Neural cell (in vitro differentiated cells): ENCODE measurements around the gene NKX2-2. TPM values are rescaled to one million over a fixed set of nuclear protein-coding genes. Genes with fewer than 3 reads are reported as not detected.

Source experiments
- H2AFZ ChIP-seq: fragments of 200-600, 300-800 bp; sonication (generic), shearing (Covaris generic); 2 replicates; pipeline ENCODE4 v1.6.0; 2014; ENCODE audit warnings: low read depth, mild to moderate bottlenecking, antibody characterized with exemption, low read length, moderate library complexity
- H3F3A ChIP-seq: fragments of 200-600 bp; shearing (Covaris generic); 2 replicates; pipeline ENCODE4 v1.6.1; 2016; ENCODE audit warnings: mild to moderate bottlenecking, moderate library complexity, mixed read lengths, antibody characterized with exemption, low read length; ENCODE audit not compliant: insufficient read depth, poor library complexity, severe bottlenecking
- H3K27ac ChIP-seq: fragments of 200-600, 300-800 bp; sonication (generic), shearing (Covaris generic); 2 replicates; pipeline ENCODE4 v1.5.1; 2014; ENCODE audit warnings: mild to moderate bottlenecking, low read length, moderate library complexity
- H3K27me3 ChIP-seq: fragments of 300-800, 200-600 bp; sonication (generic), shearing (Covaris generic); 2 replicates; pipeline ENCODE4 v1.6.0; 2014; ENCODE audit warnings: mild to moderate bottlenecking, low read depth, low read length, moderate library complexity; ENCODE audit not compliant: insufficient read depth
- H3K36me3 ChIP-seq: fragments of 300-800, 200-600 bp; sonication (generic), shearing (Covaris generic); 2 replicates; pipeline ENCODE4 v1.5.1; 2014; ENCODE audit warnings: mild to moderate bottlenecking, antibody characterized with exemption, low read length, moderate library complexity; ENCODE audit not compliant: insufficient read depth
- H3K4me2 ChIP-seq: fragments of 300-800, 200-600 bp; sonication (generic), shearing (Covaris generic); 2 replicates; pipeline ENCODE4 v1.6.0; 2014; ENCODE audit warnings: mild to moderate bottlenecking, low read length
- H3K4me3 ChIP-seq: fragments of 300-800, 200-600 bp; sonication (generic), shearing (Covaris generic); 2 replicates; pipeline ENCODE4 v1.5.1; 2014; ENCODE audit warnings: mild to moderate bottlenecking, low read length, moderate library complexity
- H3K79me2 ChIP-seq: fragments of 200-600 bp; shearing (Covaris generic); replicated peaks from 2 replicates; pipeline ENCODE4 v1.6.0; 2014; ENCODE audit warnings: mild to moderate bottlenecking, low read length, moderate library complexity; ENCODE audit not compliant: insufficient read depth
- H3K9ac ChIP-seq: fragments of 300-800, 200-600 bp; sonication (generic), shearing (Covaris generic); 2 replicates; pipeline ENCODE4 v1.6.1; 2016; ENCODE audit warnings: mild to moderate bottlenecking, low read length, mixed read lengths
- H3K9me2 ChIP-seq: fragments of 200-600 bp; shearing (Covaris generic); 2 replicates; pipeline ENCODE4 v1.6.1; 2016; ENCODE audit warnings: mild to moderate bottlenecking, low read length, mixed read lengths; ENCODE audit not compliant: insufficient read depth
- H3K9me3 ChIP-seq: fragments of 200-600, 300-800 bp; sonication (generic), shearing (Covaris generic); 2 replicates; pipeline ENCODE4 v1.6.1; 2016; ENCODE audit warnings: mild to moderate bottlenecking, mixed run types, low read length, moderate library complexity, mixed read lengths
- H4K20me1 ChIP-seq: fragments of 200-600 bp; shearing (Covaris generic); 2 replicates; pipeline ENCODE4 v1.6.1; 2016; ENCODE audit warnings: mild to moderate bottlenecking, mixed run types; ENCODE audit not compliant: insufficient read depth
- EP300 ChIP-seq: fragments of 450-650 bp; conservative IDR thresholded peaks from 2 replicates; pipeline ENCODE4 v1.6.1; 2014; ENCODE audit warnings: antibody characterized with exemption, mild to moderate bottlenecking, moderate library complexity; ENCODE audit not compliant: poor library complexity, severe bottlenecking
- EZH2 ChIP-seq: fragments of 200-600, 300-800 bp; shearing (Covaris generic), sonication (generic); IDR thresholded peaks from 2 replicates; pipeline ENCODE4 v1.6.1; 2014; ENCODE audit warnings: antibody characterized with exemption, low read length, borderline replicate concordance, mild to moderate bottlenecking; ENCODE audit not compliant: insufficient read depth, poor library complexity, severe bottlenecking
- MXI1 ChIP-seq: fragments of 450-650 bp; conservative IDR thresholded peaks from 2 replicates; pipeline ENCODE4 v1.6.1; 2014; ENCODE audit warnings: antibody characterized with exemption, mild to moderate bottlenecking; ENCODE audit not compliant: poor library complexity, severe bottlenecking
- POLR2AphosphoS5 ChIP-seq: IDR thresholded peaks from 2 replicates; pipeline ENCODE4 v1.6.1; 2012
- RAD21 ChIP-seq: fragments of 450-650 bp; conservative IDR thresholded peaks from 2 replicates; pipeline ENCODE4 v1.6.1; 2014; ENCODE audit warnings: antibody characterized with exemption, mild to moderate bottlenecking, moderate library complexity
- SMC3 ChIP-seq: fragments of 450-650 bp; conservative IDR thresholded peaks from 2 replicates; pipeline ENCODE4 v1.6.1; 2014; ENCODE audit warnings: antibody characterized with exemption, mild to moderate bottlenecking, moderate library complexity; ENCODE audit not compliant: poor library complexity
- TAF1 ChIP-seq: IDR thresholded peaks from 2 replicates; pipeline ENCODE4 v1.6.1; 2012; ENCODE audit warnings: low read depth
- polyA plus RNA-seq: library from polyadenylated mRNA; depleted of rRNA; stranded (reverse); fragments of >200 nt; gene quantifications from 2 replicates; pipeline ENCODE4 v1.2.3, GENCODE V29; 2014
- TF ChIP-seq, protein P1 (sequence below): fragments of 450-650 bp; IDR thresholded peaks from 2 replicates; pipeline ENCODE4 v1.5.1; 2014; ENCODE audit warnings: antibody characterized with exemption, mild to moderate bottlenecking, moderate library complexity; ENCODE audit not compliant: poor library complexity, severe bottlenecking
- TF ChIP-seq, protein P2 (sequence below): IDR thresholded peaks from 2 replicates; pipeline ENCODE4 v1.6.1; 2012; ENCODE audit warnings: borderline replicate concordance

Gene NKX2-2
- polyA plus RNA-seq, 1 donor from 2014 or later, result not detected

DNA sequence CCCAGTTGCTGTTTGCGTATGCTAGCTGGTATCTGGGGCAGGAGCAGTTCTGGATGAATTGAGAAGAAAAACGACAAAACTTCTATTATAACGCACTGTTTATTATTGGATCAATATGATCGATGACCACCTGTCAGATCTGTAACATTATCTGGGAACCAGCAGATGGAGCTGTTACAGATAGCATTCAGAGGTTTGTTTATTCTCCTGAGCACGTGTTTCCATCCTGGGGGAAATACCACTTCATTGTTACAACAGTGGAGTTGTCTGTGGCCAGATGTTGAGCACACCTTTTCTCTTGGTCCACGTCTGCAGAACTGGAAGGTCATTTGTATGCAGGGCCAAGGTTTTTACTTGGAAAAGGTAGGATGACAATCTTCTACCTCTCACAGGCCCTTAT is 16.0 kb upstream of the NKX2-2 start:
- Histone ChIP-seq H3K27ac (no peak overlapping the region), H3K36me3 (no peaks in the 10 kb centered on the region), H3K27me3 (peaks cover 73% of the 10 kb centered on the region), H3K9me3 (peaks cover 5% of the 10 kb centered on the region), H4K20me1 (no peaks in the 10 kb centered on the region), H3K4me2 (no peak overlapping the region), H3K4me3 (no peak overlapping the region), H3K9me2 (no peaks in the 10 kb centered on the region), H2AFZ (no peak overlapping the region), H3F3A (no peaks in the 10 kb centered on the region), H3K79me2 (no peaks in the 10 kb centered on the region), H3K9ac (no peak overlapping the region)
- TF ChIP-seq POLR2AphosphoS5, result no peak
- TF ChIP-seq MXI1, result no peak
- no peak for TF ChIP-seq RAD21
- TF ChIP-seq TAF1, result no peak
- TF ChIP-seq SMC3, result peak; percentile 40
- no peak for TF ChIP-seq EP300
- TF ChIP-seq EZH2, result no peak
- TF ChIP-seq, protein P1, sequence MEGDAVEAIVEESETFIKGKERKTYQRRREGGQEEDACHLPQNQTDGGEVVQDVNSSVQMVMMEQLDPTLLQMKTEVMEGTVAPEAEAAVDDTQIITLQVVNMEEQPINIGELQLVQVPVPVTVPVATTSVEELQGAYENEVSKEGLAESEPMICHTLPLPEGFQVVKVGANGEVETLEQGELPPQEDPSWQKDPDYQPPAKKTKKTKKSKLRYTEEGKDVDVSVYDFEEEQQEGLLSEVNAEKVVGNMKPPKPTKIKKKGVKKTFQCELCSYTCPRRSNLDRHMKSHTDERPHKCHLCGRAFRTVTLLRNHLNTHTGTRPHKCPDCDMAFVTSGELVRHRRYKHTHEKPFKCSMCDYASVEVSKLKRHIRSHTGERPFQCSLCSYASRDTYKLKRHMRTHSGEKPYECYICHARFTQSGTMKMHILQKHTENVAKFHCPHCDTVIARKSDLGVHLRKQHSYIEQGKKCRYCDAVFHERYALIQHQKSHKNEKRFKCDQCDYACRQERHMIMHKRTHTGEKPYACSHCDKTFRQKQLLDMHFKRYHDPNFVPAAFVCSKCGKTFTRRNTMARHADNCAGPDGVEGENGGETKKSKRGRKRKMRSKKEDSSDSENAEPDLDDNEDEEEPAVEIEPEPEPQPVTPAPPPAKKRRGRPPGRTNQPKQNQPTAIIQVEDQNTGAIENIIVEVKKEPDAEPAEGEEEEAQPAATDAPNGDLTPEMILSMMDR, result peak; percentile 47
- TF ChIP-seq, protein P2, sequence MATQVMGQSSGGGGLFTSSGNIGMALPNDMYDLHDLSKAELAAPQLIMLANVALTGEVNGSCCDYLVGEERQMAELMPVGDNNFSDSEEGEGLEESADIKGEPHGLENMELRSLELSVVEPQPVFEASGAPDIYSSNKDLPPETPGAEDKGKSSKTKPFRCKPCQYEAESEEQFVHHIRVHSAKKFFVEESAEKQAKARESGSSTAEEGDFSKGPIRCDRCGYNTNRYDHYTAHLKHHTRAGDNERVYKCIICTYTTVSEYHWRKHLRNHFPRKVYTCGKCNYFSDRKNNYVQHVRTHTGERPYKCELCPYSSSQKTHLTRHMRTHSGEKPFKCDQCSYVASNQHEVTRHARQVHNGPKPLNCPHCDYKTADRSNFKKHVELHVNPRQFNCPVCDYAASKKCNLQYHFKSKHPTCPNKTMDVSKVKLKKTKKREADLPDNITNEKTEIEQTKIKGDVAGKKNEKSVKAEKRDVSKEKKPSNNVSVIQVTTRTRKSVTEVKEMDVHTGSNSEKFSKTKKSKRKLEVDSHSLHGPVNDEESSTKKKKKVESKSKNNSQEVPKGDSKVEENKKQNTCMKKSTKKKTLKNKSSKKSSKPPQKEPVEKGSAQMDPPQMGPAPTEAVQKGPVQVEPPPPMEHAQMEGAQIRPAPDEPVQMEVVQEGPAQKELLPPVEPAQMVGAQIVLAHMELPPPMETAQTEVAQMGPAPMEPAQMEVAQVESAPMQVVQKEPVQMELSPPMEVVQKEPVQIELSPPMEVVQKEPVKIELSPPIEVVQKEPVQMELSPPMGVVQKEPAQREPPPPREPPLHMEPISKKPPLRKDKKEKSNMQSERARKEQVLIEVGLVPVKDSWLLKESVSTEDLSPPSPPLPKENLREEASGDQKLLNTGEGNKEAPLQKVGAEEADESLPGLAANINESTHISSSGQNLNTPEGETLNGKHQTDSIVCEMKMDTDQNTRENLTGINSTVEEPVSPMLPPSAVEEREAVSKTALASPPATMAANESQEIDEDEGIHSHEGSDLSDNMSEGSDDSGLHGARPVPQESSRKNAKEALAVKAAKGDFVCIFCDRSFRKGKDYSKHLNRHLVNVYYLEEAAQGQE, result no peak

DNA sequence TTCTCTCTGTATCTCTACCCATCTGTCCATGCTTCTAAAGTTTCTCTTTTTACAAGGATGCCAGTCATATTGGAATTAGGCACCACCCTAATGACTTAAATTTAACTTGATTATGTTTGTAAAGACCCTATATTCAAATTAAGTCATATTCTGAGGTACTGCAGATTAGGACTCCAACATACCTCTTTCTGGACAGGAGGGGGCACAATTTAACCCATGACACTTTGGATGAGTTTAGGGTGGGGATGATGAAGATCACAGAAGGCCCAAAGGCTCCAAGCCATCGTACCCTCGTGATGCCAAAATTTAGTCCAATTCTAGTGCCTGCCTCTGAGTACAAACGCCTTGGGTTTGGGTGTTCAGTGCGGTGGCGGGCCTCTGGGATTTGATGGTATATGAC is 15.0 kb upstream of the NKX2-2 start:
- TF ChIP-seq TAF1 (no peak), MXI1 (no peak), SMC3 (no peak), POLR2AphosphoS5 (no peak), EZH2 (no peak), EP300 (no peak)
- TF ChIP-seq, protein P2, result no peak
- TF ChIP-seq, protein P1, result no peak
- H3K27ac ChIP-seq, result no peak overlapping the region
- H2AFZ ChIP-seq, result no peak overlapping the region
- H4K20me1 ChIP-seq, result no peaks in the 10 kb centered on the region
- H3K4me2 ChIP-seq, result no peak overlapping the region
- no peaks in the 10 kb centered on the region for H3K79me2 ChIP-seq
- H3F3A ChIP-seq, result no peaks in the 10 kb centered on the region
- H3K36me3 ChIP-seq, result no peaks in the 10 kb centered on the region
- H3K4me3 ChIP-seq, result no peak overlapping the region
- H3K9me3 ChIP-seq, result peaks cover 5% of the 10 kb centered on the region
- H3K9ac ChIP-seq, result no peak overlapping the region
- H3K27me3 ChIP-seq, result peaks cover 83% of the 10 kb centered on the region
- no peaks in the 10 kb centered on the region for H3K9me2 ChIP-seq
